ENCODE results near the gene NRDC.

Gene NRDC

GRCh38 chr1:51790385-51790784 lies 88.1 kb downstream of the NRDC start:
- no peak overlapping the region for H3K4me3 ChIP-seq (ENCODE audit: low read depth, low read length)
- no peaks in the 10 kb centered on the region for H3K4me1 ChIP-seq (ENCODE audit: control insufficient read depth, insufficient read depth, low read length)
- H3K9me3 ChIP-seq (ENCODE audit: control insufficient read depth, insufficient read depth, low read length), result no peaks in the 10 kb centered on the region
- H3K27me3 ChIP-seq (ENCODE audit: control insufficient read depth, insufficient read depth, low read length), result no peaks in the 10 kb centered on the region
- H3K9ac ChIP-seq (ENCODE audit: low read depth, low read length), result no peak overlapping the region
- H3K36me3 ChIP-seq (ENCODE audit: control insufficient read depth, insufficient read depth, low read length), result peaks cover 34% of the 10 kb centered on the region

- Histone ChIP-seq H3K4me1 (ENCODE audit: control insufficient read depth, insufficient read depth, low read length) (no peaks in the 10 kb centered on the region), H3K27me3 (ENCODE audit: control insufficient read depth, insufficient read depth, low read length) (no peaks in the 10 kb centered on the region), H3K9me3 (ENCODE audit: control insufficient read depth, insufficient read depth, low read length) (no peaks in the 10 kb centered on the region), H3K36me3 (ENCODE audit: control insufficient read depth, insufficient read depth, low read length) (peaks cover 42% of the 10 kb centered on the region), H3K4me3 (ENCODE audit: low read depth, low read length) (no peak overlapping the region), H3K9ac (ENCODE audit: low read depth, low read length) (no peak overlapping the region)
These were observed 89.2 kb downstream of the NRDC start for GRCh38 chr1:51789342-51789741.

- Histone ChIP-seq H3K9me3 (ENCODE audit: control insufficient read depth, insufficient read depth, low read length) (no peaks in the 10 kb centered on the region), H3K4me3 (ENCODE audit: low read depth, low read length) (no peak overlapping the region), H3K36me3 (ENCODE audit: control insufficient read depth, insufficient read depth, low read length) (peaks cover 42% of the 10 kb centered on the region), H3K4me1 (ENCODE audit: control insufficient read depth, insufficient read depth, low read length) (no peaks in the 10 kb centered on the region), H3K27me3 (ENCODE audit: control insufficient read depth, insufficient read depth, low read length) (no peaks in the 10 kb centered on the region), H3K9ac (ENCODE audit: low read depth, low read length) (no peak overlapping the region)
These were observed 89.6 kb downstream of the NRDC start for GRCh38 chr1:51788938-51789337.

GRCh38 chr1:51784997-51785421 lies 93.5 kb downstream of the NRDC start:
- Histone ChIP-seq H3K4me3 (ENCODE audit: low read depth, low read length) (no peak overlapping the region), H3K9ac (ENCODE audit: low read depth, low read length) (no peak overlapping the region), H3K36me3 (ENCODE audit: control insufficient read depth, insufficient read depth, low read length) (peaks cover 33% of the 10 kb centered on the region), H3K27me3 (ENCODE audit: control insufficient read depth, insufficient read depth, low read length) (no peaks in the 10 kb centered on the region), H3K9me3 (ENCODE audit: control insufficient read depth, insufficient read depth, low read length) (no peaks in the 10 kb centered on the region), H3K4me1 (ENCODE audit: control insufficient read depth, insufficient read depth, low read length) (no peaks in the 10 kb centered on the region)

GRCh38 chr1:51780927-51781326 lies 97.6 kb downstream of the NRDC start:
- H3K27me3 ChIP-seq (ENCODE audit: control insufficient read depth, insufficient read depth, low read length), result no peaks in the 10 kb centered on the region
- H3K36me3 ChIP-seq (ENCODE audit: control insufficient read depth, insufficient read depth, low read length), result peaks cover 25% of the 10 kb centered on the region
- H3K4me1 ChIP-seq (ENCODE audit: control insufficient read depth, insufficient read depth, low read length), result no peaks in the 10 kb centered on the region
- H3K9me3 ChIP-seq (ENCODE audit: control insufficient read depth, insufficient read depth, low read length), result no peaks in the 10 kb centered on the region
- no peak overlapping the region for H3K4me3 ChIP-seq (ENCODE audit: low read depth, low read length)
- no peak overlapping the region for H3K9ac ChIP-seq (ENCODE audit: low read depth, low read length)

- Histone ChIP-seq H3K4me3 (ENCODE audit: low read depth, low read length) (no peak overlapping the region), H3K36me3 (ENCODE audit: control insufficient read depth, insufficient read depth, low read length) (peaks cover 12% of the 10 kb centered on the region), H3K9ac (ENCODE audit: low read depth, low read length) (no peak overlapping the region), H3K9me3 (ENCODE audit: control insufficient read depth, insufficient read depth, low read length) (no peaks in the 10 kb centered on the region), H3K4me1 (ENCODE audit: control insufficient read depth, insufficient read depth, low read length) (no peaks in the 10 kb centered on the region), H3K27me3 (ENCODE audit: control insufficient read depth, insufficient read depth, low read length) (no peaks in the 10 kb centered on the region)
These were observed 102.1 kb downstream of the NRDC start for GRCh38 chr1:51776408-51776807.

GRCh38 chr1:51768971-51769588 lies 109.4 kb downstream of the NRDC start:
- Histone ChIP-seq H3K4me3 (ENCODE audit: low read depth, low read length) (no peak overlapping the region), H3K9me3 (ENCODE audit: control insufficient read depth, insufficient read depth, low read length) (no peaks in the 10 kb centered on the region), H3K27me3 (ENCODE audit: control insufficient read depth, insufficient read depth, low read length) (no peaks in the 10 kb centered on the region), H3K9ac (ENCODE audit: low read depth, low read length) (no peak overlapping the region), H3K4me1 (ENCODE audit: control insufficient read depth, insufficient read depth, low read length) (no peaks in the 10 kb centered on the region), H3K36me3 (ENCODE audit: control insufficient read depth, insufficient read depth, low read length) (peaks cover 18% of the 10 kb centered on the region)

- Histone ChIP-seq H3K27me3 (ENCODE audit: control insufficient read depth, insufficient read depth, low read length) (no peaks in the 10 kb centered on the region), H3K9ac (ENCODE audit: low read depth, low read length) (no peak overlapping the region), H3K4me1 (ENCODE audit: control insufficient read depth, insufficient read depth, low read length) (no peaks in the 10 kb centered on the region), H3K4me3 (ENCODE audit: low read depth, low read length) (no peak overlapping the region), H3K9me3 (ENCODE audit: control insufficient read depth, insufficient read depth, low read length) (no peaks in the 10 kb centered on the region), H3K36me3 (ENCODE audit: control insufficient read depth, insufficient read depth, low read length) (peaks cover under 1% of the 10 kb centered on the region)
These were observed 117.2 kb downstream of the NRDC start for GRCh38 chr1:51761351-51761750.

GRCh38 chr1:51760872-51761271 lies 117.7 kb downstream of the NRDC start:
- H3K27me3 ChIP-seq (ENCODE audit: control insufficient read depth, insufficient read depth, low read length), result no peaks in the 10 kb centered on the region
- no peak overlapping the region for H3K9ac ChIP-seq (ENCODE audit: low read depth, low read length)
- no peaks in the 10 kb centered on the region for H3K4me1 ChIP-seq (ENCODE audit: control insufficient read depth, insufficient read depth, low read length)
- H3K9me3 ChIP-seq (ENCODE audit: control insufficient read depth, insufficient read depth, low read length), result no peaks in the 10 kb centered on the region
- no peak overlapping the region for H3K4me3 ChIP-seq (ENCODE audit: low read depth, low read length)
- no peaks in the 10 kb centered on the region for H3K36me3 ChIP-seq (ENCODE audit: control insufficient read depth, insufficient read depth, low read length)

- Histone ChIP-seq H3K4me1 (ENCODE audit: control insufficient read depth, insufficient read depth, low read length) (no peaks in the 10 kb centered on the region), H3K4me3 (ENCODE audit: low read depth, low read length) (no peak overlapping the region), H3K36me3 (ENCODE audit: control insufficient read depth, insufficient read depth, low read length) (no peaks in the 10 kb centered on the region), H3K9me3 (ENCODE audit: control insufficient read depth, insufficient read depth, low read length) (no peaks in the 10 kb centered on the region), H3K27me3 (ENCODE audit: control insufficient read depth, insufficient read depth, low read length) (no peaks in the 10 kb centered on the region), H3K9ac (ENCODE audit: low read depth, low read length) (no peak overlapping the region)
These were observed 120.2 kb downstream of the NRDC start for GRCh38 chr1:51758310-51758709.

- no peaks in the 10 kb centered on the region for H3K9me3 ChIP-seq (ENCODE audit: control insufficient read depth, insufficient read depth, low read length)
These were observed 122.2 kb downstream of the NRDC start for GRCh38 chr1:51756290-51756689.

GRCh38 chr1:51755437-51755836 lies 123.1 kb downstream of the NRDC start:
- H3K4me3 ChIP-seq (ENCODE audit: low read depth, low read length), result no peak overlapping the region

More at GRCh38 chr1:51756290-51756689, 122.2 kb downstream of the NRDC start:
- Histone ChIP-seq H3K27me3 (ENCODE audit: control insufficient read depth, insufficient read depth, low read length) (no peaks in the 10 kb centered on the region), H3K9ac (ENCODE audit: low read depth, low read length) (no peak overlapping the region), H3K4me1 (ENCODE audit: control insufficient read depth, insufficient read depth, low read length) (no peaks in the 10 kb centered on the region), H3K4me3 (ENCODE audit: low read depth, low read length) (no peak overlapping the region), H3K36me3 (ENCODE audit: control insufficient read depth, insufficient read depth, low read length) (no peaks in the 10 kb centered on the region)

More at GRCh38 chr1:51755437-51755836, 123.1 kb downstream of the NRDC start:
- H3K4me1 ChIP-seq (ENCODE audit: control insufficient read depth, insufficient read depth, low read length), result no peaks in the 10 kb centered on the region
- no peaks in the 10 kb centered on the region for H3K27me3 ChIP-seq (ENCODE audit: control insufficient read depth, insufficient read depth, low read length)
- H3K36me3 ChIP-seq (ENCODE audit: control insufficient read depth, insufficient read depth, low read length), result no peaks in the 10 kb centered on the region
- no peak overlapping the region for H3K9ac ChIP-seq (ENCODE audit: low read depth, low read length)
- no peaks in the 10 kb centered on the region for H3K9me3 ChIP-seq (ENCODE audit: control insufficient read depth, insufficient read depth, low read length)

Measured in iPS-15b (cell line).